Neural progenitor cell (in vitro differentiated cells): ENCODE results near the gene ITGA1. TPM values are rescaled to one million over a fixed set of nuclear protein-coding genes. Genes with fewer than 3 reads are reported as not detected.

Experiments
- DNase-seq: peaks from one replicate; pipeline ENCODE4 v3.0.0-alpha.2; 2016; ENCODE audit warnings: low spot score
- H2AFZ ChIP-seq: fragments of 200-600 bp; sonication (generic); replicated peaks from 2 replicates; pipeline ENCODE4 v1.6.1; 2016; ENCODE audit warnings: antibody characterized with exemption
- H3F3A ChIP-seq: fragments of 200-600 bp; sonication (generic); 2 replicates; pipeline ENCODE4 v1.6.1; 2016; ENCODE audit warnings: antibody characterized with exemption, low read depth
- H3K27ac ChIP-seq: fragments of 200-600 bp; sonication (generic); 2 replicates; pipeline ENCODE4 v1.5.1; 2016; ENCODE audit warnings: mild to moderate bottlenecking
- H3K27me3 ChIP-seq: fragments of 200-600 bp; sonication (generic); 2 replicates; pipeline ENCODE4 v1.6.1; 2016; ENCODE audit warnings: mild to moderate bottlenecking, moderate library complexity
- H3K36me3 ChIP-seq: fragments of 200-600 bp; sonication (generic); 2 replicates; pipeline ENCODE4 v1.5.1; 2016
- H3K4me1 ChIP-seq: fragments of 200-600 bp; sonication (generic); 2 replicates; pipeline ENCODE4 v1.6.1; 2016; ENCODE audit warnings: mixed run types
- H3K4me2 ChIP-seq: fragments of 200-600 bp; sonication (generic); 2 replicates; pipeline ENCODE4 v1.6.1; 2016
- H3K4me3 ChIP-seq: fragments of 200-600 bp; sonication (generic); 2 replicates; pipeline ENCODE4 v1.5.1; 2016
- H3K79me2 ChIP-seq: fragments of 200-600 bp; sonication (generic); 2 replicates; pipeline ENCODE4 v1.6.1; 2016; ENCODE audit warnings: low read depth
- H3K9ac ChIP-seq: fragments of 200-600 bp; sonication (generic); 2 replicates; pipeline ENCODE4 v1.6.1; 2016
- H3K9me3 ChIP-seq: fragments of 200-600 bp; sonication (generic); 2 replicates; pipeline ENCODE4 v1.5.1; 2016; ENCODE audit warnings: low read depth
- H4K20me1 ChIP-seq: fragments of 200-600 bp; sonication (generic); 2 replicates; pipeline ENCODE4 v1.6.1; 2016; ENCODE audit warnings: low read depth
- H3K27ac Mint-ChIP-seq: 3 replicates; pipeline ENCODE4 v1.8.0; 2021; ENCODE audit warnings: mixed read lengths
- H3K27me3 Mint-ChIP-seq: 2 replicates; pipeline ENCODE4 v1.8.0; 2022; ENCODE audit warnings: low read depth, mild to moderate bottlenecking, inconsistent platforms, moderate library complexity, mixed read lengths; ENCODE audit not compliant: insufficient read depth
- H3K36me3 Mint-ChIP-seq: 3 replicates; pipeline ENCODE4 v1.8.0; 2021; ENCODE audit warnings: mixed read lengths
- H3K4me1 Mint-ChIP-seq: 3 replicates; pipeline ENCODE4 v1.8.0; 2021; ENCODE audit warnings: mixed read lengths
- H3K4me3 Mint-ChIP-seq: 3 replicates; pipeline ENCODE4 v1.8.0; 2021; ENCODE audit warnings: mild to moderate bottlenecking, moderate library complexity, mixed read lengths
- H3K9me3 Mint-ChIP-seq: 3 replicates; pipeline ENCODE4 v1.8.0; 2020; ENCODE audit warnings: mixed read lengths
- EZH2 ChIP-seq: fragments of 200-600 bp; sonication (generic); IDR thresholded peaks from 2 replicates; pipeline ENCODE4 v1.6.1; 2017; ENCODE audit warnings: antibody characterized with exemption, mild to moderate bottlenecking, moderate library complexity
- EZH2phosphoT487 ChIP-seq: fragments of 200-600 bp; sonication (generic); IDR thresholded peaks from 2 replicates; pipeline ENCODE4 v1.6.1; 2017; ENCODE audit warnings: antibody characterized with exemption
- total RNA-seq: library from RNA; depleted of rRNA; stranded (reverse); fragments of >200 nt; gene quantifications from 2 replicates; pipeline ENCODE4 v1.2.3, GENCODE V29; 2015; ENCODE audit warnings: low replicate concordance
- TF ChIP-seq, protein P1 (sequence below): fragments of 200-600 bp; sonication (generic); IDR thresholded peaks from 2 replicates; pipeline ENCODE4 v1.5.1; 2017; ENCODE audit warnings: antibody characterized with exemption, mild to moderate bottlenecking

Gene ITGA1
- total RNA-seq, 1 donor from 2014 or later, result 2.2 TPM

- peak; percentile 49 for DNase-seq
- no peaks in the 10 kb centered on the region for H4K20me1 ChIP-seq
- H3K27ac ChIP-seq, result no peak overlapping the region
- H3F3A ChIP-seq, result no peaks in the 10 kb centered on the region
- TF ChIP-seq EZH2 (no peak), EZH2phosphoT487 (no peak)
- TF ChIP-seq, protein P1, sequence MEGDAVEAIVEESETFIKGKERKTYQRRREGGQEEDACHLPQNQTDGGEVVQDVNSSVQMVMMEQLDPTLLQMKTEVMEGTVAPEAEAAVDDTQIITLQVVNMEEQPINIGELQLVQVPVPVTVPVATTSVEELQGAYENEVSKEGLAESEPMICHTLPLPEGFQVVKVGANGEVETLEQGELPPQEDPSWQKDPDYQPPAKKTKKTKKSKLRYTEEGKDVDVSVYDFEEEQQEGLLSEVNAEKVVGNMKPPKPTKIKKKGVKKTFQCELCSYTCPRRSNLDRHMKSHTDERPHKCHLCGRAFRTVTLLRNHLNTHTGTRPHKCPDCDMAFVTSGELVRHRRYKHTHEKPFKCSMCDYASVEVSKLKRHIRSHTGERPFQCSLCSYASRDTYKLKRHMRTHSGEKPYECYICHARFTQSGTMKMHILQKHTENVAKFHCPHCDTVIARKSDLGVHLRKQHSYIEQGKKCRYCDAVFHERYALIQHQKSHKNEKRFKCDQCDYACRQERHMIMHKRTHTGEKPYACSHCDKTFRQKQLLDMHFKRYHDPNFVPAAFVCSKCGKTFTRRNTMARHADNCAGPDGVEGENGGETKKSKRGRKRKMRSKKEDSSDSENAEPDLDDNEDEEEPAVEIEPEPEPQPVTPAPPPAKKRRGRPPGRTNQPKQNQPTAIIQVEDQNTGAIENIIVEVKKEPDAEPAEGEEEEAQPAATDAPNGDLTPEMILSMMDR, result no peak
- no peak overlapping the region for H2AFZ ChIP-seq
- H3K4me3 Mint-ChIP-seq, result peak overlapping the region; percentile 61
- H3K9ac ChIP-seq, result no peak overlapping the region
- H3K27me3 Mint-ChIP-seq, result peaks cover 2% of the 10 kb centered on the region
- no peaks in the 10 kb centered on the region for H3K79me2 ChIP-seq
- peaks cover 3% of the 10 kb centered on the region for H3K36me3 Mint-ChIP-seq
- no peak overlapping the region for H3K4me2 ChIP-seq
- H3K4me1 Mint-ChIP-seq, result peaks cover 8% of the 10 kb centered on the region
- H3K4me1 ChIP-seq, result peaks cover 8% of the 10 kb centered on the region
- H3K9me3 ChIP-seq, result no peaks in the 10 kb centered on the region
- no peak overlapping the region for H3K4me3 ChIP-seq
- no peaks in the 10 kb centered on the region for H3K27me3 ChIP-seq
- no peaks in the 10 kb centered on the region for H3K9me3 Mint-ChIP-seq
- H3K27ac Mint-ChIP-seq, result peak overlapping the region; percentile 96
- no peaks in the 10 kb centered on the region for H3K36me3 ChIP-seq
Measured at GRCh38 chr5:52997424-52997823, 209.7 kb downstream of the ITGA1 start.

DNA sequence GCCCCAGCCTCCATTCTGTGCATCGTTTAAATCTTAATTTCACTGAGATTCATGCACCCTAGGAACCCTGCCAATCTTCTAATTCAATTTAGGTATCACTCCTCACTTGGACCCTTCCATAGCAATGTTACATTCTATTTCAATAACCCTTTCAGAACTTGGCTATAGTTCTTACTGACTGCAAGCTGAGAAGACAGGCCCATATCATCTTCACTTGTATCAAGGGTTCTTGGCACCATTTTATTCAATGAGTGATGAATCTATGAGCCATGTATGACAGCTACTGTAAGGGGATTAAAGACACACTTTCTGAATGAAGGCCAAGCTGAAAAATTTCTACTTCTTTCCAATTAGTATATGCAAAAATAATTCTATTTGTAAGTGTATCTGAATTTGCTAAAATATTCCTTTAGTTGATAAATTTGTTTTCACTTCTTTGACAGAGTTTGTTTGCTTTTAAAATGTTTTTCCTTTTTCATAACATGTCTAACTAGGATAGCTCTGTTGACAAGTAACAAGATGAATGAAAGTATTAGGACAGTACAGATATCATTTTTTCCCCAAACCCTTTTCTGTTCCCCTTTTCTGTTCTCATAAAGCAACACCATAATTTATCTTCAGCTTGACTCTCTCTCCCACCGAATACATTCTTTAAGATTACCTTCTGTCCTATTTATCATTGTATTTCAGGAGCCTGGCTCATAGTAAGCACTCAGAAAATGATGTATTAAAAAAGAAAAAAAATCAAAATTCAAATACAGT is 211.0 kb downstream of the ITGA1 start:
- no peak overlapping the region for H2AFZ ChIP-seq
- no peak overlapping the region for H3K4me2 ChIP-seq
- Mint-ChIP-seq H3K4me3 (no peak overlapping the region), H3K27ac (peak overlapping the region; percentile 44), H3K4me1 (peaks cover 5% of the 10 kb centered on the region), H3K9me3 (no peaks in the 10 kb centered on the region), H3K36me3 (peaks cover 2% of the 10 kb centered on the region), H3K27me3 (peaks cover 2% of the 10 kb centered on the region)
- no peaks in the 10 kb centered on the region for H3K9me3 ChIP-seq
- H3K79me2 ChIP-seq, result no peaks in the 10 kb centered on the region
- H3F3A ChIP-seq, result no peaks in the 10 kb centered on the region
- H3K36me3 ChIP-seq, result no peaks in the 10 kb centered on the region
- no peaks in the 10 kb centered on the region for H3K27me3 ChIP-seq
- TF ChIP-seq EZH2 (no peak), EZH2phosphoT487 (no peak)
- TF ChIP-seq, protein P1, result no peak
- no peak overlapping the region for H3K9ac ChIP-seq
- no peak for DNase-seq
- H3K4me3 ChIP-seq, result no peak overlapping the region
- no peaks in the 10 kb centered on the region for H4K20me1 ChIP-seq
- peaks cover 8% of the 10 kb centered on the region for H3K4me1 ChIP-seq
- H3K27ac ChIP-seq, result no peak overlapping the region

DNA sequence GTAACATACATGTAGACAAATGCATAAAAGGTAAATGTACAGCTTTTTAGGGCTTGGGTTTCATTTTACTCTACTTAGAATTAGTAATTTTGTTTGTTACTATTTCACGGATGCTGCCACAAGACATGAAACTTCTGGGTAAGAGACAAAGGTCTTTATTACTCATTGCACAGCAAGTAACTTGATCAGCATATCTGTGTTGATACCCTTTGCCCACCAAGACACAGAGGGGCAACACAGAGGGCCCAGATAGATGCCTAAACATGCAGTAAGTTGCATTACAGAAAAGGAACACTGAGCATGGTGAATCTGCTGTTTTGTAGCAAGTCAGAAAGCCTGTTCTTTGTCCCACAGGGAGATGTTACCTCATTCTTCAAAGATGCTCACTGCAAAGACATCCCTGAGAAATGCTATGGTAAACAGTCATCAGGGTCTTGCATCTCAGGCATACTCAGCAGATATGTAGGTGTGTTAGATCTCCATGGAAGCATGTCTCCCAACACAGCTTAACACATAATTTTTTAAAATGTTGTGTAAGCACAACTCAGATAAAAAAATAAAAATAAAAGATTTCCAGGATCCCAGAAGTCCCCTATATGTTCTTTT is 211.7 kb downstream of the ITGA1 start:
- Histone ChIP-seq H3K4me3 (no peak overlapping the region), H3F3A (no peaks in the 10 kb centered on the region), H3K36me3 (no peaks in the 10 kb centered on the region), H3K27me3 (no peaks in the 10 kb centered on the region), H3K9ac (no peak overlapping the region), H4K20me1 (no peaks in the 10 kb centered on the region), H3K27ac (no peak overlapping the region), H3K9me3 (no peaks in the 10 kb centered on the region), H2AFZ (no peak overlapping the region), H3K79me2 (no peaks in the 10 kb centered on the region), H3K4me1 (peaks cover 8% of the 10 kb centered on the region), H3K4me2 (no peak overlapping the region)
- Mint-ChIP-seq H3K36me3 (peaks cover 2% of the 10 kb centered on the region), H3K27me3 (peaks cover 2% of the 10 kb centered on the region), H3K9me3 (no peaks in the 10 kb centered on the region), H3K4me1 (peaks cover 5% of the 10 kb centered on the region), H3K27ac (no peak overlapping the region), H3K4me3 (no peak overlapping the region)
- no peak for TF ChIP-seq EZH2phosphoT487
- TF ChIP-seq, protein P1, result no peak
- no peak for TF ChIP-seq EZH2
- no peak for DNase-seq
